GM21381 (cell line): ENCODE results near the gene NPRL2.

Experiments used
- ATAC-seq: cut with Tn5 transposase; IDR thresholded peaks from one replicate; pipeline ENCODE4 v1.9.1; 2021; ENCODE audit warnings: mild to moderate bottlenecking, moderate library complexity; ENCODE audit not compliant: unreplicated experiment

NPRL2 gene

GRCh38 chr3:50330330-50330729 lies 20.2 kb downstream of the NPRL2 start:
- no peak for ATAC-seq

- peak; percentile 78 for ATAC-seq
These were observed 22.5 kb downstream of the NPRL2 start, which contains the start of gene TUSC2 for GRCh38 chr3:50327943-50328691. TUSC2 (minus strand) TSS chr3:50328223; CDS start chr3:50328099, 124 bp downstream.

GRCh38 chr3:50327129-50327528 lies 23.4 kb downstream of the NPRL2 start:
- no peak for ATAC-seq

GRCh38 chr3:50326182-50326541 lies 24.4 kb downstream of the NPRL2 start:
- ATAC-seq: no peak

GRCh38 chr3:50325497-50326181 lies 24.9 kb downstream of the NPRL2 start:
- no peak for ATAC-seq

- ATAC-seq: no peak
These were observed 25.5 kb downstream of the NPRL2 start for GRCh38 chr3:50325113-50325480.

GRCh38 chr3:50324351-50325112 lies 26.0 kb downstream of the NPRL2 start:
- ATAC-seq: no peak

GRCh38 chr3:50323614-50324199 lies 26.9 kb downstream of the NPRL2 start:
- ATAC-seq: no peak

- no peak for ATAC-seq
These were observed 27.4 kb downstream of the NPRL2 start for GRCh38 chr3:50323092-50323600.

- ATAC-seq: no peak
These were observed 28.0 kb downstream of the NPRL2 start, which contains the start of gene HYAL2 for GRCh38 chr3:50322386-50323091. HYAL2 (minus strand) TSS chr3:50322745; CDS start chr3:50320489, 2,256 bp downstream.

GRCh38 chr3:50322115-50322385 lies 28.5 kb downstream of the NPRL2 start:
- no peak for ATAC-seq

- peak; percentile 75 for ATAC-seq
These were observed 29.1 kb downstream of the NPRL2 start for GRCh38 chr3:50321336-50322114.

- peak; percentile 46 for ATAC-seq
These were observed 29.7 kb downstream of the NPRL2 start for GRCh38 chr3:50320853-50321335.

GRCh38 chr3:50319894-50320625 lies 30.5 kb downstream of the NPRL2 start:
- ATAC-seq: no peak

- no peak for ATAC-seq
These were observed 31.2 kb downstream of the NPRL2 start for GRCh38 chr3:50319181-50319893.

GRCh38 chr3:50318615-50319014 lies 32.0 kb downstream of the NPRL2 start:
- ATAC-seq: no peak

GRCh38 chr3:50318163-50318562 lies 32.4 kb downstream of the NPRL2 start:
- no peak for ATAC-seq

GRCh38 chr3:50317300-50317699 lies 33.3 kb downstream of the NPRL2 start:
- no peak for ATAC-seq
